ENCODE data around the gene ERLEC1.

Gene ERLEC1

GRCh38 chr2:53867169-53867568, 80.3 kb downstream of the ERLEC1 start:
- in situ Hi-C loops (cut with MboI; ENCODE audit: low pct_unique_long_range_greater_than_20kb, low sequenced_read_pairs, unreplicated experiment): no loop called here
- no peak for TF ChIP-seq CTCF (IDR thresholded peaks at IDR 0.05; ENCODE audit: extremely low read depth, insufficient read depth, missing control alignments)
- no peak for DNase-seq (ENCODE audit: low spot score)

- in situ Hi-C loops (cut with MboI; ENCODE audit: low pct_unique_long_range_greater_than_20kb, low sequenced_read_pairs, unreplicated experiment): no loop called here
- no peak for DNase-seq (ENCODE audit: low spot score)
- no peak for TF ChIP-seq CTCF (IDR thresholded peaks at IDR 0.05; ENCODE audit: extremely low read depth, insufficient read depth, missing control alignments)
Observed at GRCh38 chr2:53867773-53868172, 80.9 kb downstream of the ERLEC1 start.

All from GM13977 (cell line).